ENCODE results near the gene MAP4K3.

MAP4K3 gene

DNA sequence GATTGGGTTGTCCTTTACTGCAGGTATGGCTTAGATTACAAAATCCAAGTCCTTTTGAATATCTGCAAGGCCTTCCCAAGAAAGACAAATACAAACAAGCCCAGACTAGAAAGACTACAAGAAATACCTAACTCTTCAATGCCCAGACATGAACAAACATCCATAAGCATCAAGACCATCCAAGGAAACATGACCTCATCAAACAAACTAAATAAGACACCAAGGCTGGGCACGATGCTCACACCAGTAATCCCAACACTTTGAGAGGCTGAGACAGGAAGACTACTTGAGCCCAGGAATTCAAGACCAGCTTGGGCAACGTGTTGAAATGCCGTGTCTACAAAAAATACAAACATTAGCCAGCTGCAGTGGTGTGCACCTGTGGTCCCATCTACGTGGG lies 31.7 kb downstream of the MAP4K3 start:
- DNase-seq (ENCODE audit: extremely low spot score): no peak
- TF ChIP-seq, protein P1, sequence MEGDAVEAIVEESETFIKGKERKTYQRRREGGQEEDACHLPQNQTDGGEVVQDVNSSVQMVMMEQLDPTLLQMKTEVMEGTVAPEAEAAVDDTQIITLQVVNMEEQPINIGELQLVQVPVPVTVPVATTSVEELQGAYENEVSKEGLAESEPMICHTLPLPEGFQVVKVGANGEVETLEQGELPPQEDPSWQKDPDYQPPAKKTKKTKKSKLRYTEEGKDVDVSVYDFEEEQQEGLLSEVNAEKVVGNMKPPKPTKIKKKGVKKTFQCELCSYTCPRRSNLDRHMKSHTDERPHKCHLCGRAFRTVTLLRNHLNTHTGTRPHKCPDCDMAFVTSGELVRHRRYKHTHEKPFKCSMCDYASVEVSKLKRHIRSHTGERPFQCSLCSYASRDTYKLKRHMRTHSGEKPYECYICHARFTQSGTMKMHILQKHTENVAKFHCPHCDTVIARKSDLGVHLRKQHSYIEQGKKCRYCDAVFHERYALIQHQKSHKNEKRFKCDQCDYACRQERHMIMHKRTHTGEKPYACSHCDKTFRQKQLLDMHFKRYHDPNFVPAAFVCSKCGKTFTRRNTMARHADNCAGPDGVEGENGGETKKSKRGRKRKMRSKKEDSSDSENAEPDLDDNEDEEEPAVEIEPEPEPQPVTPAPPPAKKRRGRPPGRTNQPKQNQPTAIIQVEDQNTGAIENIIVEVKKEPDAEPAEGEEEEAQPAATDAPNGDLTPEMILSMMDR (IDR thresholded peaks at IDR 0.05; ENCODE audit: control extremely low read depth, extremely low read depth, low read depth, missing control alignments): no peak
- CTCF ChIA-PET: no interaction called here
- POLR2A ChIA-PET: no interaction called here

DNA sequence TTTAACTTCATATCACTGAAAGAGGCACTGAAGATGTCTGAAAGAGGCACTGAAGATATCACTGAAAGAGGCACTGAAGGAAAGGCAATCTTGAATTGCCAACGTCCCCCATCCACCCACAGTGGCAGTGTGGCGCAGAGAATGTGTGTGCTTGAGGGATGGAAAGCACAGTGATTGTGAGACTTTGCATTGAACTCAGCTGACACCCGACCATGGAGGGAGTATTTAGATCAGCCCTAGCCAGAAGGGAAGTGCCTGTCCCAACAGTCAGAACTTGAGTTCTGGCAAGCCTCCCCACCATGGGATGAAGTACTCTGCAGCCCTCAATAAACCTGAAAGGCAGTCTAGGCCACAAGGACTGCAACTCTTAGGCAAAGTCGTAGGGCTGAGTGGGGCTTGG lies 33.8 kb downstream of the MAP4K3 start:
- TF ChIP-seq, protein P1 (IDR thresholded peaks at IDR 0.05; ENCODE audit: control extremely low read depth, extremely low read depth, low read depth, missing control alignments): no peak
- CTCF ChIA-PET: interaction anchor here (1.0 to 1.3 kb wide), 2 partner anchors 24 to 45 kb away, joined by 3 read pairs; no protein-coding TSS in a partner anchor
- no peak for DNase-seq (ENCODE audit: extremely low spot score)
- POLR2A ChIA-PET: no interaction called here

DNA sequence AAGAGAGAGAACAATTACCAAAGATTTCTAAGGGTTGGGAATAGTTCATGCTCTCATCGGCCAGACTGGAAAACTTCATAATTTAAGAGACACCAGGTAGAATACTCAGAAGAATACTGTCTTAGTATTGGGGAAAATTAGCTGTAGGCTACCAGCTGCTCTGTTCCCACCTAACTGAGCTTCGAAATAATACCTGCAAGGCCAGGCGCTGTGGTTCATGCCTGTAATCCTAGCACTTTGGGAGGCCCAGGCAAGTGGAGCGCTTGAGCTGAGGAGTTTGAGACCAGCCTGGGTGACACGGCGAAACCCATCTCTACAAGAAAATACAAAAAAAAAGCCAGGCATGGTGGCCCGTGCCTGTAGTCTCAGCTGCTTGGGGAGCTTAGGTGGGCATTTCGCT lies 35.8 kb downstream of the MAP4K3 start:
- TF ChIP-seq, protein P1 (IDR thresholded peaks at IDR 0.05; ENCODE audit: control extremely low read depth, extremely low read depth, low read depth, missing control alignments): no peak
- DNase-seq (ENCODE audit: extremely low spot score): no peak
- POLR2A ChIA-PET: no interaction called here
- CTCF ChIA-PET: interaction anchor here (1.1 to 3.1 kb wide), 7 partner anchors 9 to 27 kb away, joined by 3 to 21 read pairs (median 5); no protein-coding TSS in a partner anchor

DNA sequence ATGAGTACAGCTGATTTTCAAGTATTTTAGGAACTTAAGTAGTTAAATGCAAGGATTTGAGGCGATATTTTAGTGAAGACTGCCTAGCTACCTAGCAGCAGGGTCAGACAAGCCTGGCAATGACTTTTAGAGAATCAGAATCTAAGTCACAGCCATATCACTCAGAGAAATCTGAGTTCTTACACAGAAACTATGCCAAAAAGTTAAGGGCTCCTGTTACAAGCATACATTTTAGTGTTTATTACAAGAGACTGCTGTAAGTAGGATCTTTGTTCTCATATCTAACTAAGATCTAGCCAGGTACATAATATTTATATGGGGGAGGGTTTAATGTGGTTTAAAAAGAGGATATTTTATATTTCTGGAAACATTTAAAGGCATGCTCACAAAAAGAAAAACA lies 37.5 kb downstream of the MAP4K3 start:
- TF ChIP-seq, protein P1 (IDR thresholded peaks at IDR 0.05; ENCODE audit: control extremely low read depth, extremely low read depth, low read depth, missing control alignments): no peak
- DNase-seq (ENCODE audit: extremely low spot score): no peak
- POLR2A ChIA-PET: no interaction called here
- CTCF ChIA-PET: interaction anchor here (0.7 to 3.1 kb wide), 5 partner anchors 8 to 41 kb away, joined by 3 to 21 read pairs (median 5); no protein-coding TSS in a partner anchor

DNA sequence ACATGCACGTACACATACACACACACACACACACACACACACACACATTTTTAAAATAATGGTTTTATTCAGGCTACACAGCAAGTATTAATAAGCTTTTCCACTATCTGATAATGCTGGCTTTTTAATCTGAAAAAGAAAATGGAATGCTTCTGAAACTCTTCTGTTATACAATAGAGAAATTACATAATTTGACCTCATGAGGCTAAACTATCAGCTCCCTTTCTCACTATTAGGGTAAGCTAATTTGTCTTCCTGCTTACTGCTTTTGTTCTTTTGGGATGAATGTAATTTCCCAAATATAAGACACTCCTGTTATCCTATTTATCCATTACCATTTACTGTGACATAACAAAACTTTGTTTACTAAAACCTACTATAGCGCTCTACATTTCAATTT lies 41.8 kb downstream of the MAP4K3 start:
- no peak for DNase-seq (ENCODE audit: extremely low spot score)
- ChIA-PET CTCF (interaction anchor here (1.0 to 3.0 kb wide), 3 partner anchors 14 to 25 kb away, joined by 3 to 8 read pairs (median 3); no protein-coding TSS in a partner anchor), POLR2A (no interaction called here)
- TF ChIP-seq, protein P1 (IDR thresholded peaks at IDR 0.05; ENCODE audit: control extremely low read depth, extremely low read depth, low read depth, missing control alignments): no peak

DNA sequence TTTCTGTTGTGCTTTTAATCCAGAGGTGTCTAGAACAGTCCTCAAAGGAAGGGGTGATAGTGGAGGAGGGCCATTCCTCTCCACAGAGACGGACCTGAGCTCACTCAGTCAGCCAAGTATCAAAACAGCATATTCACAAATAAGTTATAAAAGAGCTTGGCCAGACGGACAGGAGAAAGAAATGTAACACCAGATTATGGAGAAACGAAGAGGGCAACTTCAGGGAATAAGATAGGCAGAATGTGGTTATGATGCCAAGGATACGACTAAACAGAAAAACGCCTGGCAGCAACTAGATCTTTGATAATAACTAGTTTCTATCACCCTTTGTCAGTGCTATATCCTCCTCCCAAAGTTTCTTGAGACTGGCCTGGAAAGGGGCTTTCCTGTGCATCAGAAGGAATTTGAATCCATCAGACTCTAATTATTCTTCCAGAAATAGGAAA lies 42.5 kb downstream of the MAP4K3 start:
- no peak for DNase-seq (ENCODE audit: extremely low spot score)
- TF ChIP-seq, protein P1 (IDR thresholded peaks at IDR 0.05; ENCODE audit: control extremely low read depth, extremely low read depth, low read depth, missing control alignments): no peak
- ChIA-PET POLR2A (no interaction called here), CTCF (interaction anchor here (1.2 to 3.0 kb wide), 2 partner anchors 14 to 17 kb away, joined by 3 to 8 read pairs; no protein-coding TSS in a partner anchor)

Measured in GM10248 (cell line).